GM23338 (cell line): ENCODE measurements around the gene NOP10. TPM values are rescaled to one million over a fixed set of nuclear protein-coding genes. Genes with fewer than 3 reads are reported as not detected.

ENCODE experiments used
- ATAC-seq: fragments of 200-7000 bp; cut with Tn5 transposase; 3 replicates; pipeline ENCODE4 v1.9.1; 2020
- DNase-seq: peaks from one replicate; pipeline ENCODE4 v3.0.0-alpha.2; 2015; ENCODE audit warnings: low spot score
- H2AFZ ChIP-seq: fragments of 200-600 bp; sonication (generic); 2 replicates; pipeline ENCODE4 v1.8.0; 2016; ENCODE audit warnings: antibody characterized with exemption, mild to moderate bottlenecking, moderate library complexity
- H3F3A ChIP-seq: fragments of 200-600 bp; sonication (generic); replicated peaks from 2 replicates; pipeline ENCODE4 v1.8.0; 2017; ENCODE audit warnings: antibody characterized with exemption, mixed run types, low read depth
- H3K27ac ChIP-seq: fragments of 200-600 bp; sonication (generic); 2 replicates; pipeline ENCODE4 v1.6.1; 2016; ENCODE audit warnings: low read depth
- H3K27me3 ChIP-seq: fragments of 200-600 bp; sonication (generic); 2 replicates; pipeline ENCODE4 v1.8.0; 2016; ENCODE audit warnings: mild to moderate bottlenecking, mixed run types, moderate library complexity; ENCODE audit not compliant: insufficient read depth
- H3K36me3 ChIP-seq: fragments of 200-600 bp; sonication (generic); 2 replicates; pipeline ENCODE4 v1.8.0; 2016; ENCODE audit warnings: mild to moderate bottlenecking; ENCODE audit not compliant: insufficient read depth
- H3K4me1 ChIP-seq: fragments of 200-600 bp; sonication (generic); 2 replicates; pipeline ENCODE4 v1.8.0; 2016; ENCODE audit warnings: mild to moderate bottlenecking, moderate library complexity; ENCODE audit not compliant: insufficient read depth
- H3K4me2 ChIP-seq: fragments of 200-600 bp; sonication (generic); 2 replicates; pipeline ENCODE4 v1.7.1; 2017; ENCODE audit warnings: mixed run types
- H3K4me3 ChIP-seq: fragments of 200-600 bp; sonication (generic); 2 replicates; pipeline ENCODE4 v1.6.1; 2016; ENCODE audit warnings: mixed run types
- H3K79me2 ChIP-seq: fragments of 200-600 bp; sonication (generic); replicated peaks from 2 replicates; pipeline ENCODE4 v1.8.0; 2017; ENCODE audit warnings: mild to moderate bottlenecking; ENCODE audit not compliant: insufficient read depth
- H3K9me2 ChIP-seq: fragments of 200-600 bp; sonication (generic); 2 replicates; pipeline ENCODE4 v1.8.0; 2017; ENCODE audit not compliant: insufficient read depth
- H4K20me1 ChIP-seq: fragments of 200-600 bp; sonication (generic); replicated peaks from 2 replicates; pipeline ENCODE4 v1.8.0; 2017; ENCODE audit warnings: mild to moderate bottlenecking; ENCODE audit not compliant: insufficient read depth
- H3K27ac Mint-ChIP-seq: 2 replicates; pipeline ENCODE4 v1.8.0; 2020; ENCODE audit warnings: inconsistent platforms, mild to moderate bottlenecking, moderate library complexity, mixed read lengths
- H3K27me3 Mint-ChIP-seq: 3 replicates; pipeline ENCODE4 v1.8.0; 2022; ENCODE audit warnings: low read depth, mild to moderate bottlenecking, moderate library complexity, mixed read lengths, inconsistent platforms; ENCODE audit not compliant: insufficient read depth, poor library complexity
- H3K36me3 Mint-ChIP-seq: 3 replicates; pipeline ENCODE4 v1.8.0; 2021; ENCODE audit warnings: low read depth, mild to moderate bottlenecking, inconsistent platforms, moderate library complexity, mixed read lengths
- H3K4me1 Mint-ChIP-seq: 3 replicates; pipeline ENCODE4 v1.8.0; 2020; ENCODE audit warnings: mild to moderate bottlenecking, inconsistent platforms, mixed read lengths
- H3K4me3 Mint-ChIP-seq: 3 replicates; pipeline ENCODE4 v1.8.0; 2021; ENCODE audit warnings: moderate library complexity, mild to moderate bottlenecking, inconsistent platforms, mixed read lengths
- H3K9me3 Mint-ChIP-seq: 3 replicates; pipeline ENCODE4 v1.8.0; 2020; ENCODE audit warnings: moderate library complexity, mild to moderate bottlenecking, inconsistent platforms, mixed read lengths
- CREB1 ChIP-seq: fragments of 250-450 bp; sonication (Bioruptor Pico); IDR thresholded peaks from 2 replicates; pipeline ENCODE4 v1.5.0; 2020; ENCODE audit warnings: low read depth, mild to moderate bottlenecking, moderate library complexity
- CTCF ChIP-seq, 2 experiments: fragments of 200-600 bp in 1 of 2; sonication (generic) in 1 of 2; conservative IDR thresholded peaks; 2 replicates each; pipeline versions ENCODE4 v1.5.1 to v1.6.1; 2016 to 2017; ENCODE audit warnings: antibody characterized with exemption in 2 of 2, low read depth in 2 of 2, mild to moderate bottlenecking in 2 of 2, moderate library complexity in 1 of 2
- EZH2 ChIP-seq: fragments of 200-600 bp; sonication (generic); IDR thresholded peaks from one replicate; pipeline ENCODE4 v1.8.0; 2017; ENCODE audit warnings: antibody characterized with exemption, mild to moderate bottlenecking, low read depth; ENCODE audit not compliant: unreplicated experiment
- EZH2phosphoT487 ChIP-seq: fragments of 200-600 bp; sonication (generic); IDR thresholded peaks from one replicate; pipeline ENCODE4 v1.8.1; 2018; ENCODE audit warnings: antibody characterized with exemption; ENCODE audit not compliant: unreplicated experiment
- JUNB ChIP-seq: IDR thresholded peaks from one replicate; pipeline ENCODE4 v1.6.1; 2016; ENCODE audit warnings: antibody characterized with exemption; ENCODE audit not compliant: unreplicated experiment
- NANOG ChIP-seq: IDR thresholded peaks from 2 replicates; pipeline ENCODE4 v1.6.1; 2016; ENCODE audit warnings: antibody characterized with exemption, borderline replicate concordance
- POLR2AphosphoS5 ChIP-seq: IDR thresholded peaks from 2 replicates; pipeline ENCODE4 v1.6.1; 2016; ENCODE audit warnings: antibody characterized with exemption, low read depth
- STAT1 ChIP-seq: IDR thresholded peaks from one replicate; pipeline ENCODE4 v1.6.1; 2016; ENCODE audit warnings: antibody characterized with exemption; ENCODE audit not compliant: unreplicated experiment
- ZNF114 ChIP-seq: fragments of 250-450 bp; sonication (Bioruptor Pico); IDR thresholded peaks from 2 replicates; pipeline ENCODE4 v1.5.0; 2020; ENCODE audit warnings: mild to moderate bottlenecking, moderate library complexity
- ZNF331 ChIP-seq: fragments of 250-450 bp; sonication (Bioruptor Pico); IDR thresholded peaks from 2 replicates; pipeline ENCODE4 v1.5.0; 2020; ENCODE audit warnings: low read depth, mild to moderate bottlenecking, moderate library complexity
- polyA plus RNA-seq: library from polyadenylated mRNA; unstranded; fragments of >200 nt; fragmentation: Nextera tagmentation; extraction: Ambion mirVana; gene quantifications from 2 replicates; pipeline ENCODE4 v1.2.1, GENCODE V29; 2016
- total RNA-seq: library from RNA; depleted of rRNA; stranded (reverse); fragments of >200 nt; shearing (Covaris generic); gene quantifications from 2 replicates; pipeline ENCODE4 v1.2.3, GENCODE V29; 2014
- TF ChIP-seq, protein P1 (sequence below): IDR thresholded peaks from one replicate; pipeline ENCODE4 v1.6.1; 2018; ENCODE audit warnings: antibody characterized with exemption; ENCODE audit not compliant: unreplicated experiment
- TF ChIP-seq, protein P2 (sequence below): IDR thresholded peaks from 2 replicates; pipeline ENCODE4 v1.6.1; 2016; ENCODE audit warnings: antibody characterized with exemption
- TF ChIP-seq, protein P3 (sequence below): fragments of 250-450 bp; sonication (Bioruptor Pico); IDR thresholded peaks from 2 replicates; pipeline ENCODE4 v1.5.0; 2020; ENCODE audit warnings: mild to moderate bottlenecking, moderate library complexity

The NOP10 gene
- total and polyA plus RNA-seq, 2 experiments from 2014 or later = 417 to 718 TPM

DNA sequence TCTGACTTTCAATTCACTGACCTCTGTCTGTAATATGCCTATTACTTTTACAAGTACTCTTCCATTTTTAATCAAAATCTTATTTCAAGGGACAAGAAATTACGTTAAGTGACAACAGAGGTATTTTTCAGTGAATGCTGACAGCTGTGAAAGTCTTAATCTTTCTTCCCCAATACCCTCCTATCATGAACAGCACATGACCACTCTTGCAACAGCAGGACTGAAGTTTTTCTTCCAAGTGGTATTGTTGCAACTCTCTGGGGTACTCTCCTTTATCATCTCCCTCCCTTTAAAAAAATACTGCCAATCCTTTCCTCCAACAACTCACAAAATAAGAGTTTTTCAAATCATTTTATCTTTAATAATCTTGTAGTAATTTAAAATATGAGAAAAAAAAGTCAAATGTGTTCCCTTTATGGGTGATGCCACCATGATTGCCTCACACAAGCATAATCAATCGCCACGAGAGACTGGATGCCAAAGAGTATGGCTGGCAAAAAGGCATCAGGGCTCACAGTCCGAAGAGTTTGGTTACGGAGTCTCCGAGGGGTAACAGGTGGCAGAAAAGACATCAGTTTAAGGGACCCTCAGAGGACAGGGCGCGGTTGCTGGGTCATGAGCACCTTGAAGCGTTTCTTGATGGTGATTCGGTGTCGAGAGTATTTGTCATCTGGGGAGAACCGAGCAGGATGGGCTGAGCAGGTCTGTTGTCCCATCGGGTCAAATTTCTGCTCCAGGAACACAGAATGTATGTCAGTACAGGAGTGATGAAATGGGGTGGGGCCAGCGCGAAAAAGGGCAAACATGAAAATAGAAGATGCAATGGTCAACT is 1.3 kb downstream of the NOP10 start:
- Histone ChIP-seq H3K27me3 (no peaks in the 10 kb centered on the region), H3F3A (no peaks in the 10 kb centered on the region), H3K4me3 (peak overlapping the region; percentile 74), H3K27ac (no peak overlapping the region), H3K4me2 (peak overlapping the region; percentile 82), H4K20me1 (peaks cover 4% of the 10 kb centered on the region; the same call in 1 of the 2 replicates), H2AFZ (no peak overlapping the region), H3K4me1 (peaks cover 17% of the 10 kb centered on the region), H3K79me2 (peaks cover 24% of the 10 kb centered on the region), H3K9me2 (no peaks in the 10 kb centered on the region), H3K36me3 (peaks cover 7% of the 10 kb centered on the region)
- H3K27me3 Mint-ChIP-seq = peaks cover 5% of the 10 kb centered on the region
- DNase-seq (no peak), ATAC-seq (no peak)
- TF ChIP-seq NANOG (no peak), POLR2AphosphoS5 (no peak), EZH2phosphoT487 (no peak), EZH2 (no peak), CTCF (conservative IDR thresholded peaks at IDR 0.05; ENCODE audit: low read depth in 2 of 2) (no peak), ZNF114 (CRISPR knock-in tag) (no peak), JUNB (no peak), CREB1 (CRISPR knock-in tag) (no peak), ZNF331 (no peak), STAT1 (no peak)
- TF ChIP-seq, protein P1, sequence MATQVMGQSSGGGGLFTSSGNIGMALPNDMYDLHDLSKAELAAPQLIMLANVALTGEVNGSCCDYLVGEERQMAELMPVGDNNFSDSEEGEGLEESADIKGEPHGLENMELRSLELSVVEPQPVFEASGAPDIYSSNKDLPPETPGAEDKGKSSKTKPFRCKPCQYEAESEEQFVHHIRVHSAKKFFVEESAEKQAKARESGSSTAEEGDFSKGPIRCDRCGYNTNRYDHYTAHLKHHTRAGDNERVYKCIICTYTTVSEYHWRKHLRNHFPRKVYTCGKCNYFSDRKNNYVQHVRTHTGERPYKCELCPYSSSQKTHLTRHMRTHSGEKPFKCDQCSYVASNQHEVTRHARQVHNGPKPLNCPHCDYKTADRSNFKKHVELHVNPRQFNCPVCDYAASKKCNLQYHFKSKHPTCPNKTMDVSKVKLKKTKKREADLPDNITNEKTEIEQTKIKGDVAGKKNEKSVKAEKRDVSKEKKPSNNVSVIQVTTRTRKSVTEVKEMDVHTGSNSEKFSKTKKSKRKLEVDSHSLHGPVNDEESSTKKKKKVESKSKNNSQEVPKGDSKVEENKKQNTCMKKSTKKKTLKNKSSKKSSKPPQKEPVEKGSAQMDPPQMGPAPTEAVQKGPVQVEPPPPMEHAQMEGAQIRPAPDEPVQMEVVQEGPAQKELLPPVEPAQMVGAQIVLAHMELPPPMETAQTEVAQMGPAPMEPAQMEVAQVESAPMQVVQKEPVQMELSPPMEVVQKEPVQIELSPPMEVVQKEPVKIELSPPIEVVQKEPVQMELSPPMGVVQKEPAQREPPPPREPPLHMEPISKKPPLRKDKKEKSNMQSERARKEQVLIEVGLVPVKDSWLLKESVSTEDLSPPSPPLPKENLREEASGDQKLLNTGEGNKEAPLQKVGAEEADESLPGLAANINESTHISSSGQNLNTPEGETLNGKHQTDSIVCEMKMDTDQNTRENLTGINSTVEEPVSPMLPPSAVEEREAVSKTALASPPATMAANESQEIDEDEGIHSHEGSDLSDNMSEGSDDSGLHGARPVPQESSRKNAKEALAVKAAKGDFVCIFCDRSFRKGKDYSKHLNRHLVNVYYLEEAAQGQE = no peak
- TF ChIP-seq, protein P2, sequence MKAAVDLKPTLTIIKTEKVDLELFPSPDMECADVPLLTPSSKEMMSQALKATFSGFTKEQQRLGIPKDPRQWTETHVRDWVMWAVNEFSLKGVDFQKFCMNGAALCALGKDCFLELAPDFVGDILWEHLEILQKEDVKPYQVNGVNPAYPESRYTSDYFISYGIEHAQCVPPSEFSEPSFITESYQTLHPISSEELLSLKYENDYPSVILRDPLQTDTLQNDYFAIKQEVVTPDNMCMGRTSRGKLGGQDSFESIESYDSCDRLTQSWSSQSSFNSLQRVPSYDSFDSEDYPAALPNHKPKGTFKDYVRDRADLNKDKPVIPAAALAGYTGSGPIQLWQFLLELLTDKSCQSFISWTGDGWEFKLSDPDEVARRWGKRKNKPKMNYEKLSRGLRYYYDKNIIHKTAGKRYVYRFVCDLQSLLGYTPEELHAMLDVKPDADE = no peak
- TF ChIP-seq, protein P3, sequence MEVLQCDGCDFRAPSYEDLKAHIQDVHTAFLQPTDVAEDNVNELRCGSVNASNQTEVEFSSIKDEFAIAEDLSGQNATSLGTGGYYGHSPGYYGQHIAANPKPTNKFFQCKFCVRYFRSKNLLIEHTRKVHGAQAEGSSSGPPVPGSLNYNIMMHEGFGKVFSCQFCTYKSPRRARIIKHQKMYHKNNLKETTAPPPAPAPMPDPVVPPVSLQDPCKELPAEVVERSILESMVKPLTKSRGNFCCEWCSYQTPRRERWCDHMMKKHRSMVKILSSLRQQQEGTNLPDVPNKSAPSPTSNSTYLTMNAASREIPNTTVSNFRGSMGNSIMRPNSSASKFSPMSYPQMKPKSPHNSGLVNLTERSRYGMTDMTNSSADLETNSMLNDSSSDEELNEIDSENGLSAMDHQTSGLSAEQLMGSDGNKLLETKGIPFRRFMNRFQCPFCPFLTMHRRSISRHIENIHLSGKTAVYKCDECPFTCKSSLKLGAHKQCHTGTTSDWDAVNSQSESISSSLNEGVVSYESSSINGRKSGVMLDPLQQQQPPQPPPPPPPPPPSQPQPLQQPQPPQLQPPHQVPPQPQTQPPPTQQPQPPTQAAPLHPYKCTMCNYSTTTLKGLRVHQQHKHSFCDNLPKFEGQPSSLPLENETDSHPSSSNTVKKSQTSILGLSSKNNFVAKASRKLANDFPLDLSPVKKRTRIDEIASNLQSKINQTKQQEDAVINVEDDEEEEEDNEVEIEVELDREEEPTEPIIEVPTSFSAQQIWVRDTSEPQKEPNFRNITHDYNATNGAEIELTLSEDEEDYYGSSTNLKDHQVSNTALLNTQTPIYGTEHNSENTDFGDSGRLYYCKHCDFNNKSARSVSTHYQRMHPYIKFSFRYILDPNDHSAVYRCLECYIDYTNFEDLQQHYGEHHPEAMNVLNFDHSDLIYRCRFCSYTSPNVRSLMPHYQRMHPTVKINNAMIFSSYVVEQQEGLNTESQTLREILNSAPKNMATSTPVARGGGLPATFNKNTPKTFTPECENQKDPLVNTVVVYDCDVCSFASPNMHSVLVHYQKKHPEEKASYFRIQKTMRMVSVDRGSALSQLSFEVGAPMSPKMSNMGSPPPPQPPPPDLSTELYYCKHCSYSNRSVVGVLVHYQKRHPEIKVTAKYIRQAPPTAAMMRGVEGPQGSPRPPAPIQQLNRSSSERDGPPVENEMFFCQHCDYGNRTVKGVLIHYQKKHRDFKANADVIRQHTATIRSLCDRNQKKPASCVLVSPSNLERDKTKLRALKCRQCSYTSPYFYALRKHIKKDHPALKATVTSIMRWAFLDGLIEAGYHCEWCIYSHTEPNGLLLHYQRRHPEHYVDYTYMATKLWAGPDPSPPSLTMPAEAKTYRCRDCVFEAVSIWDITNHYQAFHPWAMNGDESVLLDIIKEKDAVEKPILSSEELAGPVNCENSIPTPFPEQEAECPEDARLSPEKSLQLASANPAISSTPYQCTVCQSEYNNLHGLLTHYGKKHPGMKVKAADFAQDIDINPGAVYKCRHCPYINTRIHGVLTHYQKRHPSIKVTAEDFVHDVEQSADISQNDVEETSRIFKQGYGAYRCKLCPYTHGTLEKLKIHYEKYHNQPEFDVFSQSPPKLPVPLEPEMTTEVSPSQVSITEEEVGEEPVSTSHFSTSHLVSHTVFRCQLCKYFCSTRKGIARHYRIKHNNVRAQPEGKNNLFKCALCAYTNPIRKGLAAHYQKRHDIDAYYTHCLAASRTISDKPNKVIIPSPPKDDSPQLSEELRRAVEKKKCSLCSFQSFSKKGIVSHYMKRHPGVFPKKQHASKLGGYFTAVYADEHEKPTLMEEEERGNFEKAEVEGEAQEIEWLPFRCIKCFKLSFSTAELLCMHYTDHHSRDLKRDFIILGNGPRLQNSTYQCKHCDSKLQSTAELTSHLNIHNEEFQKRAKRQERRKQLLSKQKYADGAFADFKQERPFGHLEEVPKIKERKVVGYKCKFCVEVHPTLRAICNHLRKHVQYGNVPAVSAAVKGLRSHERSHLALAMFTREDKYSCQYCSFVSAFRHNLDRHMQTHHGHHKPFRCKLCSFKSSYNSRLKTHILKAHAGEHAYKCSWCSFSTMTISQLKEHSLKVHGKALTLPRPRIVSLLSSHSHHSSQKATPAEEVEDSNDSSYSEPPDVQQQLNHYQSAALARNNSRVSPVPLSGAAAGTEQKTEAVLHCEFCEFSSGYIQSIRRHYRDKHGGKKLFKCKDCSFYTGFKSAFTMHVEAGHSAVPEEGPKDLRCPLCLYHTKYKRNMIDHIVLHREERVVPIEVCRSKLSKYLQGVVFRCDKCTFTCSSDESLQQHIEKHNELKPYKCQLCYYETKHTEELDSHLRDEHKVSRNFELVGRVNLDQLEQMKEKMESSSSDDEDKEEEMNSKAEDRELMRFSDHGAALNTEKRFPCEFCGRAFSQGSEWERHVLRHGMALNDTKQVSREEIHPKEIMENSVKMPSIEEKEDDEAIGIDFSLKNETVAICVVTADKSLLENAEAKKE (CRISPR knock-in tag) = no peak
- peaks cover 29% of the 10 kb centered on the region for H3K36me3 Mint-ChIP-seq
- peaks cover 20% of the 10 kb centered on the region for H3K4me1 Mint-ChIP-seq
- peak overlapping the region; percentile 81 for H3K27ac Mint-ChIP-seq
- H3K4me3 Mint-ChIP-seq = no peak overlapping the region; the same call in 1 of the 3 replicates
- peaks cover 4% of the 10 kb centered on the region; the same call in 2 of the 3 replicates for H3K9me3 Mint-ChIP-seq
